Glutamatergic neuron (in vitro differentiated cells): ENCODE measurements around the gene GPR143. TPM values are rescaled to one million over a fixed set of nuclear protein-coding genes. Genes with fewer than 3 reads are reported as not detected.

Source experiments
- DNase-seq: peaks from one replicate; pipeline ENCODE4 v3.0.0; 2022
- H3K27ac Mint-ChIP-seq: one replicate; pipeline ENCODE4 v1.8.0; 2020; ENCODE audit warnings: mild to moderate bottlenecking, mixed read lengths, inconsistent platforms; ENCODE audit not compliant: unreplicated experiment
- H3K27me3 Mint-ChIP-seq: one replicate; pipeline ENCODE4 v1.8.0; 2020; ENCODE audit warnings: mild to moderate bottlenecking, moderate library complexity, mixed read lengths, inconsistent platforms; ENCODE audit not compliant: unreplicated experiment
- H3K36me3 Mint-ChIP-seq: one replicate; pipeline ENCODE4 v1.8.0; 2020; ENCODE audit warnings: mild to moderate bottlenecking, mixed read lengths, inconsistent platforms; ENCODE audit not compliant: unreplicated experiment
- H3K4me1 Mint-ChIP-seq: one replicate; pipeline ENCODE4 v1.8.0; 2020; ENCODE audit warnings: mild to moderate bottlenecking, low read depth, mixed read lengths, inconsistent platforms; ENCODE audit not compliant: unreplicated experiment
- H3K4me3 Mint-ChIP-seq: one replicate; pipeline ENCODE4 v1.8.0; 2020; ENCODE audit warnings: mild to moderate bottlenecking, mixed read lengths, inconsistent platforms; ENCODE audit not compliant: unreplicated experiment
- H3K9me3 Mint-ChIP-seq: one replicate; pipeline ENCODE4 v1.8.0; 2020; ENCODE audit warnings: mild to moderate bottlenecking, moderate library complexity, mixed read lengths, inconsistent platforms; ENCODE audit not compliant: unreplicated experiment
- total RNA-seq: library from RNA; stranded (reverse); fragmentation: NEBNext Ultra II Directional; extraction: Animal tissue kit (Norgen Biotek cat#: 25700); gene quantifications from one replicate; pipeline ENCODE4 v1.2.1, GENCODE V29; 2021; ENCODE audit not compliant: unreplicated experiment
- TF ChIP-seq, protein P1 (sequence below): fragments of 200-600 bp; sonication (generic); IDR thresholded peaks from one replicate; pipeline ENCODE4 v1.5.0; 2021; ENCODE audit not compliant: partially characterized antibody, unreplicated experiment

GPR143 gene
- total RNA-seq, 1 donor from 2014 or later, result not detected

DNA sequence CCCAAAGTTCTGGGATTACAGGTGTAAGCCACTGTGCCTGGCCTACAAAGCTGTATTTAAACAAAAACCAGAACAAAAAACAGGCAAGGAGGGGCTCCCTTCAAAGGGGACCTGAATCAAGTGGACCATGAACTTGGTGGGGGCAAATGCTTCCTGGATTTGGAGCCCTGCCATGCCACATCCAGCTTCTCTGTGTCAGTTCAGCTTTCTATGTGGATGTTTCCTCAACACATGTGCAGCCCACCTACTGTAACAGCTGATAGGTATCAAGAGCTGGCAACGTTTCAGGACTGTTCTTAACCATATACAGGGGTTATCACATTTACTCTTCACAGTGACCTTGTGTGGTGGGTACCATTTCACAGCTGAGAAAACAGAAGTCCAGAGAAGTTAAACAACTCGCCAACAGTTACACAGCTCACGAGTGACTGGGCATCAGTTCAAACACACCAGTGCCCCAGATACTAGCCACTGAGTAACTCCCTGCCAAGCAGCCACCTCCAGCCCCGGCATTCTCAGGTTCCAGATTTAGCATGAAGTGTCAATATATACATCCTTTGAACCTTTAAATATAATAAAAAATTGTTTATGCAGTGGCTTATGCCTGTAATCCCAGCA, 7.5 kb downstream of the GPR143 start:
- H3K4me1 Mint-ChIP-seq, result no peaks in the 10 kb centered on the region
- no peak overlapping the region for H3K4me3 Mint-ChIP-seq
- no peaks in the 10 kb centered on the region for H3K36me3 Mint-ChIP-seq
- no peak overlapping the region for H3K27ac Mint-ChIP-seq
- no peaks in the 10 kb centered on the region for H3K9me3 Mint-ChIP-seq
- no peaks in the 10 kb centered on the region for H3K27me3 Mint-ChIP-seq
- no peak for DNase-seq
- TF ChIP-seq, protein P1, sequence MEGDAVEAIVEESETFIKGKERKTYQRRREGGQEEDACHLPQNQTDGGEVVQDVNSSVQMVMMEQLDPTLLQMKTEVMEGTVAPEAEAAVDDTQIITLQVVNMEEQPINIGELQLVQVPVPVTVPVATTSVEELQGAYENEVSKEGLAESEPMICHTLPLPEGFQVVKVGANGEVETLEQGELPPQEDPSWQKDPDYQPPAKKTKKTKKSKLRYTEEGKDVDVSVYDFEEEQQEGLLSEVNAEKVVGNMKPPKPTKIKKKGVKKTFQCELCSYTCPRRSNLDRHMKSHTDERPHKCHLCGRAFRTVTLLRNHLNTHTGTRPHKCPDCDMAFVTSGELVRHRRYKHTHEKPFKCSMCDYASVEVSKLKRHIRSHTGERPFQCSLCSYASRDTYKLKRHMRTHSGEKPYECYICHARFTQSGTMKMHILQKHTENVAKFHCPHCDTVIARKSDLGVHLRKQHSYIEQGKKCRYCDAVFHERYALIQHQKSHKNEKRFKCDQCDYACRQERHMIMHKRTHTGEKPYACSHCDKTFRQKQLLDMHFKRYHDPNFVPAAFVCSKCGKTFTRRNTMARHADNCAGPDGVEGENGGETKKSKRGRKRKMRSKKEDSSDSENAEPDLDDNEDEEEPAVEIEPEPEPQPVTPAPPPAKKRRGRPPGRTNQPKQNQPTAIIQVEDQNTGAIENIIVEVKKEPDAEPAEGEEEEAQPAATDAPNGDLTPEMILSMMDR, result no peak

DNA sequence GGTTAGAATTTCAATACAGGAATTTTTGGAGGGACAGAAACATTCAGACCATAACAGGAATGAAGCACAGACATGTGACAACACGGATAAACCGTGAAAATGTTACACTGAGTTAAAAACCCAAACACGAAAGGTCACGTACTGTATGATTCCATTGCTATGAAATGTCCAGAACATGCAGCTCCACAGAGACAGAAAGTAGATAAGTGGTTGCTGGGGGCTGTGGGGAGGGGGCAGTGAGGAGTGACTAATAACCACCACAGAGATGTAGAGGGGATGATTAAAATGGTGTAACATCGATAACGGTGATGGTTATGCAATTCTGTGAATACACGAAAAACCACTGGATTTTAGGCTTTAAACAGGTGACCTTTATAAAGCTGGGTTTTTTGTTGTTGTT, 8.3 kb downstream of the GPR143 start:
- Mint-ChIP-seq H3K27ac (no peak overlapping the region), H3K4me3 (no peak overlapping the region), H3K4me1 (no peaks in the 10 kb centered on the region), H3K9me3 (no peaks in the 10 kb centered on the region), H3K27me3 (no peaks in the 10 kb centered on the region), H3K36me3 (no peaks in the 10 kb centered on the region)
- DNase-seq, result no peak
- TF ChIP-seq, protein P1, result no peak

DNA sequence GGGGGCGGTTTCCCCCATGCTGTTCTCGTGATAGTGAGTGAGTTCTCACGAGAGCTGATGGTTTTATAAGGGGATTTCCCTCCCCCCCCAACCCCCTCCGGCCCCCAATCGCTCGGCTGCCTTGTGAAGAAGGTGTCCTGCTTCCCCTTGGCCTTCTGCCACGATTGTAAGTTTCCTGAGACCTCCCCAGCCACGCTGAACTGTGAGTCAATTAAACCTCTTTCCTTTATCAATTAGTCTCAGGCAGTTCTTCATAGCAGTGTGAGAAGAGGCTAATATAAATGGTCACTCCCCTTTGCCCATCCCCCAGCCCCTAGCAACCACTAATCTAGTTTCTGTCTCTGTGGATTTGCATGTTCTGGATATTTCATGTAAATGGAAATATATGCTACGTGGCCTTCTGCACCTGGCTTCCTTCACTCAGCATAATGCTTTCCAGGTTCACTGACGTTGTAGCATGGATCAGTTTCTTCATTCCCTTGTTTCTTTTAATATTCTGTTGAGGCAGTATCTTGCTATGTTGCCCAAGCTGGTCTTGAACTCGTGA, 16.4 kb downstream of the GPR143 start:
- no peak overlapping the region for H3K27ac Mint-ChIP-seq
- DNase-seq, result no peak
- no peak overlapping the region for H3K4me3 Mint-ChIP-seq
- no peaks in the 10 kb centered on the region for H3K27me3 Mint-ChIP-seq
- H3K36me3 Mint-ChIP-seq, result no peaks in the 10 kb centered on the region
- no peaks in the 10 kb centered on the region for H3K9me3 Mint-ChIP-seq
- peaks cover 6% of the 10 kb centered on the region for H3K4me1 Mint-ChIP-seq
- TF ChIP-seq, protein P1, result no peak

DNA sequence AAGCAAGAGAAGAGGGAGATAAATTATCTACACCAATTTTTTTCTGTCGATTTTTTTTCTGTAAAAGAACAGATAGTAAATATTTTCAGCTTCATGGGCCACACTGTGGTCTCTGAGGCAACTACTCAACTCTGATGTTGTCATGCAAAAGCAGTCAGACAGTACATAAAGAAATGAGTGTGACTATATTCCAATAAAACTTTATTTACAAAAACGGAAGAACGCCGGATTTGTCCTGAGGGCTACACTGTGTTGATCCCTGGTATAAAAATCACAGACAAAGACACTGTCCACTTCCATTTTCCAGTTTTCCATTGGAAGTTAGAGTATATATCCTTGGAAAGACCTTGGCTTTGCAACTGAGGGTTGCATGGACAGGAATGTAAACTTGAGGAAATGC, 18.0 kb downstream of the GPR143 start:
- H3K27me3 Mint-ChIP-seq, result no peaks in the 10 kb centered on the region
- H3K9me3 Mint-ChIP-seq, result no peaks in the 10 kb centered on the region
- peaks cover 6% of the 10 kb centered on the region for H3K4me1 Mint-ChIP-seq
- DNase-seq, result no peak
- H3K36me3 Mint-ChIP-seq, result no peaks in the 10 kb centered on the region
- H3K4me3 Mint-ChIP-seq, result no peak overlapping the region
- no peak overlapping the region for H3K27ac Mint-ChIP-seq
- TF ChIP-seq, protein P1, result no peak

DNA sequence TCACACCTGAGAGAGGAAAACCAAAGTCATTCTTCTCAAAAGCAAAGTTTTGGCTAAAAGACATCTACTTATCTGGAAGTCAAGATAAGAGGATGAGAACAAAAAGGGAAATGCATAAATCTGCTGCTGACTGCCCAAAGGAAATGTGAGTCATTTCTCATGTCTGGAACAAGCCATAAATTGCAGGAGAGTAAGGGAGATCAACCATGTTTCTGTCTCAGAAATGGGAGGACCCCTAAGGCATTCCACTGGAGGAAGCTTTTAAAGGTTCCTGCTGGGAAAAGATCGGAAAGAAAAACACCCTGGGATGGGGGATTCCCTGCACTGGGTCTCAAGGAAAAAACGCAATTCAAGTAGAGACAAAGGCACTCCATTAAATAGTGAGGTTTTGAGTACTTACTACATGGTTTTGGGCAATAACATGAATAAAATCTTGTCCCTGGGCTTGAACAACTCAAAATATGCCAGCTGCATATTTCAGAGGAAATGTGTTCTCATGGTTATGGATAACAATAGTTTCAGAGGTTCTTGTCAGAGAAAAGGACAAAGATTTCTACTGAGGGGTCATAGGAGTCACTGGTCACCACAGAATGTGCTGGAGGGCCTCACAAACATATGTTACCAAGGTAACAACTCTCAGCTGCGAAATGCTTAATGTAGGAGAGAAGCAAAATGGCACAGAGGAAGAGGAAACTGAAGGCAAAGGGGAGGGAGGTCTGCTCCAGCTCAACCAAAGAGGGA, 19.3 kb downstream of the GPR143 start:
- H3K36me3 Mint-ChIP-seq, result no peaks in the 10 kb centered on the region
- no peak for DNase-seq
- peak overlapping the region; percentile 65 for H3K27ac Mint-ChIP-seq

More for the DNA sequence above, 19.3 kb downstream of the GPR143 start:
- TF ChIP-seq, protein P1, result no peak
- H3K27me3 Mint-ChIP-seq, result no peaks in the 10 kb centered on the region
- no peaks in the 10 kb centered on the region for H3K9me3 Mint-ChIP-seq
- H3K4me1 Mint-ChIP-seq, result peaks cover 6% of the 10 kb centered on the region
- H3K4me3 Mint-ChIP-seq, result no peak overlapping the region
